Dedifferentiated amniotic fluid mesenchymal stem cell (primary cell): ENCODE data around the gene SHCBP1.
A peak's percentile ranks its signal among the peaks of the same experiment; 100 is the strongest.

Source experiments
- DNase-seq: peaks from one replicate; pipeline ENCODE4 v3.0.0-alpha.2; 2016; ENCODE audit errors: extremely low spot score

SHCBP1 gene

DNA sequence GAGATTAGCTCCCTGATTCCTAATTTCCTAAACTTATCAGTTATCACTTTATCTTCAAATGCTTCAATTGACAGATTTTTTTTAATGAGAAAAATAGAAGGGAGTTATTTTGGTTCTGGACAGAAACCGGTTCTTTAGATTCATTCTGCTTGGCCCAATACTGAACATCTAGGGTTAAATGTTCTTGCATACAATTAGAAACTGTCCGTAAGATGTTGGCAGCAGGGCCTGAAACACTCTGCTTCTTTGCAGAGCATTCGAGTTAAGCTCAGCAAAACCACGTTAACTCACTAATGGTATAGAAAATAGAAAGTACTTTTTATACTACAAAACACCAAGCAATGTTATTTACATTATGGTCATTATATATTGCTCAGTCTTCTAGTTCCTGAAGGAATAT lies 7.2 kb downstream of the SHCBP1 start:
- no peak for DNase-seq

DNA sequence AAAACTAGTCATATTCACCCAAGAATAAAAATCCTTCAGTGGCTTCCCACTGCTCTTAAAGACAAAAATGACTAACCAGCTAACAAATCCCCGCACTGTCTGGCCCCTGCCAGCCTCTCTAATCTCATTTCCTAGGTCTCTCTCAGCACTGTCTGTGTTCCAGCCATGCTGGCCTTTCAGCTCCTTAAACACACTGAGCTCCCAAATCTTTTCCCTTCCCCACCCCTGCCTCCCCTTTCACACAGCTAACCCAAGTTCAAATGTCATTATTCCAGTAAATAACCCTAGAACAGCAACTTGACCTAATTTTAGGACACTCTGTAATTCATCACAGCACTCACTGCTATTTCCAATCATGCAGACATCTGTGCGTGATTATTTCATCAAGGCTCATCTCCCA lies 7.8 kb downstream of the SHCBP1 start:
- DNase-seq, result no peak

DNA sequence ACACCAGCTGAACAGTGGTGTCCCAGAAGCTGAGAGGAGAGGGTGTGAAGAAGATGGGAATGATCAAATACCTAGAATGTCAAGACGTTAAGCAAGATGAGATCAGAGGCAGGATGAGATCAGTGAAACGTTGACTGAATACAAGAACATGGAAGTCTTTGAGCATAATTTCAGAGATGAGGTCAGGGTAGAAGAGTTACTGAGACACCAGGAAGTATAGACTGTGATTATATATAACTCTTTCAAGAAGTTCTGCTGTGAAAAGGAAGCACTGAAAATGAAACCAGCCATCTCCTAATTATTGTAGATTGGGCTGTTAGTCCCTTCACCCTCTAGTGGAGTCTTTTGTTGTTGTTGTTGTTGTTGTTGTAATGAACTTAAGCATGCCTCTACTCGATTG lies 9.1 kb downstream of the SHCBP1 start:
- no peak for DNase-seq

DNA sequence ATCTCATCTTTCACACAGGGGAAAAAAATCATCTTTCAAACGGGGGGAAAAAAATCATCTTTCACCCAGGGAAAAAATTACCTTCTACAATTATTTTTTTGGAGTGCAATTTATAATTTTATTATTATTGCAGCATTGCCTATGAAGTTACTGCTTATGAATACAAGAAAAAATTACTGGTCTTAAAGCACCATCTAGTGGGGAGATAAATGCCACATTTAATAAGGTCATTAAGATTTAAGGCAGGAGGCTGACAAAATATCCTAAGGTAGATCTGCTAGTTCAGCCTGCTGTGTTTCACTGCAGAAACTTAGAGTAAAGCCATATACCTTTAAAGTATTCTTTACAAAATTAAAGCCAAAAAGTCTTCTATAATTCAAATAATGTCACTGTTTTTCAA lies 13.7 kb downstream of the SHCBP1 start:
- DNase-seq, result peak; percentile 81

DNA sequence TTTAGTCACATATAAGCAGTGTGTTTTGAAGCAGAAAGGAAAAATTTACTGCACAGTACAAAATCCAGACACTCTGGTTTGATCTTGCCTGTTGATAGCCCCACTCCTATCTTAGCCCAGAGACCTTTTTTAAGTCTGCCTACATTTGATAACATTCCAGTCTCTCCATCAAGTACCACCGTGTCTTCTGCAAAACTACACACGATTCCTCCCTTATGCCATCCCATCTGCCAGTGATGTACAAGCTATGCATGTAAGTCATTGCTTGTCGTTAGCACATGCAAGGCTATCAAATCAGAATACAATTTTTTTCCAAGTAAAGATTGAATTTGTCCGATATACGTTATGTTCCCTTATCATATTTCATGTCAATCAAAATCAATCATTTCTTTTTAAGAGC lies 14.9 kb downstream of the SHCBP1 start:
- DNase-seq, result no peak

DNA sequence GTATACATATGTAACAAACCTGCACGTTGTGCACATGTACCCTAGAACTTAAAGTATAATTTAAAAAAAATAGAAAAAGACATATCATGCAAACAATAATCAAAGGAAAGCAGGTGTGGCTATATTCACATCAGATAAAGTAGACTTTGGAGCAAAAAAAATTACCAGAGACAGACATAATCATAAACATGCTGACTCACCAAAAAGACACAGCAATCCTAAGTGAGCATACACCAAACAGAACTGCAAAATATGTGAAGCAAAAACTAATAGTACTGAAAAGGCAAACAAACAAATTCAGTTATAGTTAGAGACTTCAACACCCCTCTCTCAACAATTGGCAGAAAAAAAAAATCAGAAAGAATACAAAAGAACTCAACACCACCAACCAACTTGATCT lies 29.9 kb downstream of the SHCBP1 start:
- DNase-seq, result no peak

DNA sequence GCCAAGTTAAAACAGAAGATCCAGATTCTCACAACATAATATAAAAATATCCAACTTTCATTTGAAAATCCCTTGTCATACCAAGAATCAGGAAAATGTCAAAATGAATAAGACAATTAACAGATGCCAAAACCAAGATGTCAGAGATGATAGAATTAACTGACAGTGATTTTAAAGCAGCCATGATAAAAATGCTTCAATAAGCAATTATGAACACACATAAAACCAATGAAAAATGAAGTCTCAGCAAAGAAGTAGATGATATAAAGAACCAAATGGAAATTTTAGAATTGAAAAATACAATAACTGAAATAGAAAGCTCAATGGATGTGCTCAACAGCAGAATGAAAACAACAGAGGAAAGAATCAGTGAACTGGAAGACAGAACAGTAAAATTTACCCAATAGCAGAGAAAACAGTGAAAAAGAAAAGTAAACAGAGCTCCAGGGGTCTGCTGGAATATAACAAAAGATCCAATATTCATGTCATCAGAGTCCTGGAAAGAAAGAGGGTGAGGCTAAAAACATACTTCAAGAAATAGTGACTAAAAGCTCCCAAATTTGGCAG lies 35.1 kb downstream of the SHCBP1 start:
- DNase-seq, result no peak

DNA sequence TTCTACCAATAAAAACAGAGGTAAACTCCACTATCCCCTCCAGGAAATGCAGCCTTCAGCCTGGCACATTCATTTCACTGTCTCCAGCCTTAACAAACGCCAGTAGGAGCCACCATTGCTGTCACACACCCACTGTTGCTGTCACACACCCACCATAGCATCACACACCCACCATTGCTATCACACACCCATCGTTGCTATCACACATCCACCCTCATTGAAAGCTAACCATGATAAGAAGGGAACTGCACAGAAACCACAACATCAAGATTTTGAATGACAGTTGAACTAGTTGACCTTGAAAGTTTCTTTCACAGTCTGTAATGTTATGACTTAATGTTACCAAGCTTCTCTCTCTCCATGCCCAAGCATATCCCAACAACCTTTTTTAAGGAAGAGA lies 38.1 kb downstream of the SHCBP1 start:
- no peak for DNase-seq

DNA sequence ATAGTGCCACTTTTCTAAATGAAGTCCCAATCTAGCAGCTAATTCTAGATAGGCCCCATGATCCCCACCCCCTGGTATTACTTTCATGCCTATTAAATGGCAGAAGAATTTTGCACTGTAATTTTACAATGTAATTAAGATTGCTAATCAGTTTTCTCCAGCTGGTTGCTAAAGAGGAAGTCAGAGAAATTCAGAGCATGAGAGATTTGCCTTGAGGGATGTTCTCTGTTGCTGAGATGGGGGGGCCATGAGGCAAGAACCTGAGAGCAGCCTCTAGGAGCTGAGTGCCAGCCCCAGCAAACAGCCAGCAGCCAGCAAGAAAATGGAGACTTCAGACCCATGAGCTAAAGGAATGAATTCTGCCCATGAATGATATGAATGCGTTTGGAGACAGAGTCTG lies 38.9 kb downstream of the SHCBP1 start:
- no peak for DNase-seq

DNA sequence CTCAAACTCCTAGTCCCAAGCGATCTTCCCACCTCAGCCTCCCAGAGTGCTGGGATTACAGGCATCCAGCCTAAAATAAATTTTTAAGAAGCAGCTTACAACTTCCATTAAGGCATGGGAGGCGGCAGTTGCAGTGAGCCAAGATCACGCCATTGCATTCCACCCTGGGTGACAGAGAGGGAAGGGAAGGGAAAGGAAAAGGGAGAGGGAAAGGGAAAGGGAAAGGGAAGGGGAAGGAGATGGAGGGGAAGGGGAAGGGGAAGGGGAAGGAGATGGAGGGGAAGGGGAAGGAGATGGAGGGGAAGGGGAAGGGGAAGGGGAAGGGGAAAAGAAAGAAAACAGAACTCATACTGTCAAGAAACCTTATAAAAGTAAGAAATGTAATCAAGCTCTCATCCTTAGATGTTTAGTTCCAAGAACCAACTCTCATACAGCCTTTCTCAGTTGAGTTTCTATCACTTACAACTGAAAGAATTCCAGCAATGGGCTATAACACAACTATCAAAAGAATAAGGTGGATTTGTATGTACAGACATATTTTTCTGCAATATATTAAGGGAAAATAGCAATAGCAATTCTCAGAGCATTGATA lies 43.1 kb downstream of the SHCBP1 start:
- DNase-seq, result no peak

DNA sequence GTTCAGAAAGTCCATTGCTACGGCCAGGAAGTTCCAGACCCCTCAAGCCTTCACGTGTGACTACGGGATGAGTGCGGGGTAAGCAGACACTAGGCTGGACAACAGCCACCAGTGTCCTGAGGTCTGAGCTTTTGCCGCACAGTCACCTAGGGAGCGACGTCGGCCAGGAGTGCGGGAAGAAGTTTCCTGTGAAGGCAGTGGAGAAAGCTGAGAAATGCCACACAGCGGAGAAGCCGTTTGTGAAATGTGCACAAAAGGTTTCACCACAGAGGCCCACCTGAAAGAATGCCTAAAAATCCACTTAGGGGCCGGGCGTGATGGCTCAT lies 47.4 kb downstream of the SHCBP1 start:
- no peak for DNase-seq

DNA sequence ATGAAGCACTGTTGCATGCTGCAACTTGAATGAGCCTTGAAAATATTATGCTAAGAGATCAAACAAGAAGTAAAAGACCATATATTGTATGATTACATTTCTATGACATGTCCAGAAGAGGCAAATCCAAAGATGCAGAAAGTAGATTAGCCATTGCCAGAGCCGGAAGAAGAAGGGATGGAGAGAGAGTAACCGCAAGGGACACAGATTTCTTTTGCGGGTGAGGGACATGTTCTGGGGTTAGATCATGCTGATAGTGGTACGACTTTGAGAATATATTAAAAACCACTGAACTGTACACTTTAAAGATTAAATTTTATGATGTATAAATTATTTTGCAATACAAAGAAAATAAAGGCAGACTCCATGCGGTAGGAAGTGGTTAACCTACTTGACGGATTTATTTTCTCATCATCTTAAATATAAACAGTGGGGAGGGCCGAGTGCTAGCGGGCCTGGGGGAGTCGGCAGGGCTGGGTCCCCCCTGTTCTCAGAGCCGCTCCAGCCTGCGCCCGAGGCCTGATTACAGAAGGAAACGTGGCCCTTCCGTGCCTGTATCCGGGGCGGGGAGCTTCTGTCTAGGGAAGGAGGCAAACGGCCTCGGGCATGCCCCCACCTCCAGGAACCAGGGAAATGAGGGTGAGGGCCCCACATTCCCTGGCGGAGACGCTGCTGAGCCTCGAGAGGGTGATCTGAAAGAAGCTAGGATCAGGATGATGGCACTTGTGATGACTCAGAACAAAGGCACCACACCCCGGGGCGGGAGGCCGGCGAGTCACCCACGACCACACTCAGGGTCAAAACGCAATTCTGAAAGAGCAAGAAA lies 48.0 kb downstream of the SHCBP1 start:
- DNase-seq, result no peak

DNA sequence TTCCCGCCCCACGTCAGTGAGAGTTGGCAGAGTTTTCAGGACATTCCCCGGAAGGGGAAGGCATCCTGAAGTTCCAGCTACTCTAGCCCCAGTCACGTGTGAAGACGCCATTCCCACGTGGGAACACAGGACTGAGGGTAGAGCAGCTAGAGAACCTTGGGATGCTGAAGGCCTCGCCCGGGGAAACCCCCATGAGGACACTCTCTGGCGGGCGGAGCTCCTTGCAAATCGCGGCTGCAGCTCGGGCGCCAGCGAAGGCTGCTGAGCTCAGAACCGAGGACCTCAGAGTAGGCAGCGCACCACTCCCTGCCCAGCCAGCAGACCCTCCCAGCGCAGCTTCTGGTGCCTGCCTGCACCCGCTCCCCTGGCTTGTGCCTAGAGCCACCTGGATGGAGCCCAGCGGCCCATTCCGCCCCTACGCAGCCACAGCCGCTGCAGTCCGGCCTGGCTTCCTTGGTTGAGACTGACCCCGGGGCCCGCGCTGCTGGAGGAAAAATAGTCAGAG lies 51.9 kb downstream of the SHCBP1 start:
- no peak for DNase-seq

DNA sequence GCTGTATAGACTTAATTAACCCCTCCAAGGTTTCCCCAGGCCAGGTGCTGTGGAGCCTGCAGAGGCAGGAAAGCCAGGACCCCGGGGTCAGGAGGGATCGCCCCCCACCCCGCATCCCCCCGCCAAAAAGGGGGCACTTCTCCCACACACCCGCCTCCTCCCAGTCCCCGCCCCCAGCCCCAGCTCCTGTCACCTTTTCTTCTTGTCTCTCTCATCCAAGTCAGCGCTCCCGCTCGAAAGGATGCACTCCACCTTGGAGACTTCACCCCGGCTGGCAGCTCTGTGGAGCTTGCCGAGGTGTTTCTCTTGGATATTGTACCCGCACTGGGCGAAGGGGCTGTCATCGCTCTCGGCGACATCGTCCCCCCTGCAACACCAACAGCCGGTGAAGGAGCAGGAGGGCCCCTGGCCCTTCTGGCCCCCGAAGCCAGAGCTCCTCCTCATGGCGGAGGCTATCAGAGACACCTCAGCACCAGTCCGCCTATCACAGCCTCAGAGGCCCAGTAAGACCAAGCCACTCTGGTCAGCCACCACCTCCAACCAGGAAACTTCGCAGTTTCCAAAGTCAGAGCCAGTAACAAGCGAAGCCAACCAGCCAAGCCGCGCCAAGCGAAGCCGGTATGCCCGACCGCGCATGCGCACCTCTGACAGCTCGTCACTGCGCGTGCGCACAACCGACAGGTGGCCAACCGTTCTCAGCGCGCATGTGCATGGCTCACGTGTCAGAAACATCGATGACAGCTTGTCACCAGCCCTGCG lies 52.5 kb downstream of the SHCBP1 start:
- DNase-seq, result no peak

DNA sequence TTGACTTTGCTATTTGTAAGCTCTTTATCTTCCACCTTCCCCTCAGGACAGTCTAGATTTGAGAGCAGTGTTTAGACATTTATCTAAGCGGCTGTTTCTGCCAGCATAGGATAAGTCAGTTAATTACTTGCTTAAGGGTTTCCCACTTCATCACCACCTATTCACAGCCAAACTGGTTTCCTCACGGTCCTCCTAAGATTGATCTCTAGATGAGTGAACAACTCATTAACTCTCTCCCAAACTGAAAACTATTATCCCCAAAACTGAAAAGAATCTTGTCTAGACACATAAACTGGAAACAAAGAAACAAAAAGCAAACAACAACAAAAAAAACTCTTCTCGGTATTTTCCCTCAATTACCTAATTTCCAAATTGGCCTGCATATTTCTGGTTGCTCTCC lies 58.2 kb downstream of the SHCBP1 start:
- no peak for DNase-seq

DNA sequence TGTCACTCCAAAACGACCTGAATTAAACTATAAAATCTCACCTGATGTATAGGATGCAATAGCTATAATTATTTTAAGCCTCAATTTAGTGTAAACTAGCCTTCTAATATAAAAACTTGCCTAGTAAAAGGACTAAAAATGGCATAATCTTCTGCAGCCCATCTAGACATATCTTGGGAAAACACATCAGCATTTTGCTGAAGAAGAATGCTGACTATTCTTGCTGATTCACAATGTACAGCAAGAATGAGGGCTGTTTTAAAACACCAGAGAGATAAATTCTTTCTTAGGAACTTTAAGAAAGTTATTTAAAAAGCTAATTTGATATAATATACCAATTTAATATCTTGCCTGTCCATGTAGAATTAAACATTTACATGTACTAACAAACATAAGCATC lies 63.2 kb downstream of the SHCBP1 start:
- DNase-seq, result no peak

DNA sequence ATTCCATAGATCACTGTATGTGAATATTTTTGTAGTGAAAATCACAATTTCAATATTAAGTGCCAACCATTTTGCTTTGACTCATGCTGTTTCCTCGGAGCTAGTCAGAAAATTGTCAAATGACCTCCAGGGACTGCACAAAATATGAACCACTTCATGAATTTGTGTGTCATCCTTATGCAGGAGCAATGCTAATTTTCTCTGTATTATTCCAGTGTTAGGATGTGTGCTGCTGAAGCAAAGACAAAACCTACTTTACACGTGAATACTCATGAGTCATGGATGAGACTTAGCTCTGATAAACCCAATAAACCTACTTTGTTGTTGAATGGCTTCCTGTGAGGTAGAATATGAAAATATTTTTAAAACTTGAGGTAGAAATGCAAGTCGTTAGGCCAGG lies 65.2 kb downstream of the SHCBP1 start:
- DNase-seq, result no peak

DNA sequence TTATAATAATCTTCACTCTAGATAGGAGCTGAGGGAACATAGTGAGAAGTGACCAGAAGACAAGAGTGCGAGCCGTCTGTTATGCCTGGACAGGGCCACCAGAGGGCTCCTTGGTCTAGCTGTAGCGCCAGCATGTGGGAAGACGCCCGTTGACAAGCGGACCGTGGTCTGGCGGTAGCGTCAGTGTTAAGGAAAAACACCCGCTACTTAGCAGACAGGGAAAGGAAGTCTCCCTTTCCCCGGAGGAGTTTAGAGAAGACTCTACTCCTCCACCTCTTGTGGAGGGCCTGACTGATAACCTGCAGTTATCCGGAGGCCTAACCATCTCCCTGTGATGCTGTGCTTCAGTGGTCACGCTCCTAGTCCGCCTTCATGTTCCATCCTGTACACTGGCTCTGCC lies 66.7 kb downstream of the SHCBP1 start:
- peak; percentile 58 for DNase-seq

DNA sequence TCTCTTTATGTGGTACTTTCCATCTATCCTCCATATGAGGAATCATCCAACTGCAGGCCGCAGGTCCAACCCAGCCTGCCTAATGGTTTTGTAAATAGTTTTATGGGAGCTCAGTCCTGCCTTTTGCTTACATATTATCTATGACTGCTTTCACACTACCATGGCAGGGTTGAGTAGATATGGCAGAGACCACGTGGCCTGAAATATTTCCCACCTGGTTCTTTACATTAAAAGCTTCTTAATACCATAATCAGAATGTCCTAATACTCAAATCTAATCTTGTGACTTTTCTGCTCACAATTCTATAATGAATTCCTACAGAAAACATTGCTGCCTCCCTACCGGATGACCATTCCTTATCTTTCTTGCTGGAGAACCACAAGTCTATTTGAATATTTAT lies 71.7 kb downstream of the SHCBP1 start:
- no peak for DNase-seq
